HEK293T (cell line): ENCODE data around the gene MBNL2.

Source experiments
- CTCF ChIA-PET: fragments of 350-600 bp; formaldehyde crosslinking; extraction: SDS; loops from one replicate; lab custom pipeline; 2021; ENCODE audit warnings: antibody characterized with exemption, inconsistent platforms; lab: Yijun Ruan, JAX
- POLR2A ChIA-PET: fragments of 350-600 bp; formaldehyde crosslinking; extraction: SDS; loops from one replicate; lab custom pipeline; 2020; ENCODE audit warnings: antibody characterized with exemption, inconsistent platforms; lab: Yijun Ruan, JAX
- DNase-seq: peaks from one replicate; pipeline ENCODE4 v3.0.0; 2012; ENCODE audit warnings: mixed read lengths; ENCODE audit errors: extremely low spot score
- ARNT ChIP-seq: fragments of 450-650 bp; IDR thresholded peaks from 2 replicates; pipeline ENCODE4 v1.6.1; 2017; ENCODE audit warnings: mild to moderate bottlenecking
- BHLHE40 ChIP-seq: fragments of 450-650 bp; IDR thresholded peaks from 2 replicates; pipeline ENCODE4 v1.6.1; 2016; ENCODE audit warnings: mild to moderate bottlenecking, moderate library complexity, borderline replicate concordance
- CTBP1 ChIP-seq: fragments of 450-650 bp; IDR thresholded peaks from 2 replicates; pipeline ENCODE4 v1.6.1; 2016; ENCODE audit warnings: borderline replicate concordance
- ELF4 ChIP-seq: fragments of 450-650 bp; IDR thresholded peaks from 2 replicates; pipeline ENCODE4 v1.6.1; 2017; ENCODE audit warnings: antibody characterized with exemption
- FOXA1 ChIP-seq: fragments of 450-650 bp; IDR thresholded peaks from 2 replicates; pipeline ENCODE4 v1.6.1; 2016; ENCODE audit warnings: mild to moderate bottlenecking
- FOXK2 ChIP-seq: fragments of 450-650 bp; IDR thresholded peaks from 2 replicates; pipeline ENCODE4 v1.6.1; 2016; ENCODE audit warnings: mild to moderate bottlenecking
- FOXM1 ChIP-seq: fragments of 450-650 bp; IDR thresholded peaks from 2 replicates; pipeline ENCODE4 v1.6.1; 2017; ENCODE audit warnings: mild to moderate bottlenecking, borderline replicate concordance
- HDGF ChIP-seq: fragments of 450-650 bp; IDR thresholded peaks from 2 replicates; pipeline ENCODE4 v1.6.1; 2017; ENCODE audit warnings: antibody characterized with exemption, borderline replicate concordance
- L3MBTL2 ChIP-seq: fragments of 450-650 bp; conservative IDR thresholded peaks from 2 replicates; pipeline ENCODE4 v1.6.1; 2016; ENCODE audit warnings: mild to moderate bottlenecking
- LEF1 ChIP-seq: fragments of 450-650 bp; IDR thresholded peaks from 2 replicates; pipeline ENCODE4 v1.6.1; 2017; ENCODE audit warnings: mild to moderate bottlenecking, borderline replicate concordance
- NFRKB ChIP-seq: fragments of 450-650 bp; IDR thresholded peaks from 2 replicates; pipeline ENCODE4 v1.6.1; 2016; ENCODE audit warnings: mild to moderate bottlenecking, moderate library complexity
- PKNOX1 ChIP-seq: fragments of 450-650 bp; IDR thresholded peaks from 2 replicates; pipeline ENCODE4 v1.6.1; 2016
- SP1 ChIP-seq: fragments of 450-650 bp; IDR thresholded peaks from 2 replicates; pipeline ENCODE4 v1.6.1; 2017
- SUZ12 ChIP-seq: fragments of 450-650 bp; IDR thresholded peaks from 2 replicates; pipeline ENCODE4 v1.6.1; 2016; ENCODE audit warnings: mild to moderate bottlenecking
- TARDBP ChIP-seq: fragments of 450-650 bp; IDR thresholded peaks from 2 replicates; pipeline ENCODE4 v1.6.1; 2016
- ZNF384 ChIP-seq: fragments of 450-650 bp; IDR thresholded peaks from 2 replicates; pipeline ENCODE4 v1.6.1; 2016

MBNL2 gene

GRCh38 chr13:97194479-97194878 is 27.7 kb upstream of the MBNL2 start:
- CTCF ChIA-PET = no interaction called here
- DNase-seq = no peak
- TF ChIP-seq FOXM1 = no peak
- TF ChIP-seq CTBP1 = no peak
- TF ChIP-seq FOXA1 = no peak
- no peak for TF ChIP-seq ARNT
- POLR2A ChIA-PET = no interaction called here

DNA sequence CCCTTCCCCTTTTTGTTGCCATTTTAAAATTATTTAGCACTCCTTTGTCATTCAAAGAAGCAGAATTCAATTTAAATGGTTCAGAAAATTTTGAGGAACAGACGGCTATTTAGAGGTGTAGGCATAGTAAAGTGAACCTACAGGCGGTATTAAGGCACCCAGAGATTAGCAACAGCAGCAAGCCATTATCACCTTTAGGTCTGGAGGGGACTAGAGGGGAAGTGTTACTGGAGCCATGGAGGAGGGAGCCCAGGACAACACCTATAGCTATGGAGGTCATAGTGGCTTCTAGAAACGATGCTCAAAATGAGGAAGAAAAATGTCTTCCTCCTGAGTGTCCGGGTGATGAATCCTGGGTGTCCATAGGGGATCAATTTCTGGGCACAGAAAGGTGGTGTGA is 25.8 kb upstream of the MBNL2 start:
- POLR2A ChIA-PET = no interaction called here
- CTCF ChIA-PET = no interaction called here
- TF ChIP-seq HDGF = no peak
- TF ChIP-seq SUZ12 = no peak
- no peak for TF ChIP-seq PKNOX1
- no peak for TF ChIP-seq SP1
- no peak for TF ChIP-seq FOXK2
- no peak for TF ChIP-seq FOXA1
- no peak for DNase-seq

- TF ChIP-seq L3MBTL2 (no peak), PKNOX1 (no peak), SP1 (no peak), LEF1 (no peak), ELF4 (no peak), BHLHE40 (no peak)
- ChIA-PET POLR2A (no interaction called here), CTCF (interaction anchor here (1.1 kb wide), 1 partner anchor 14 kb away, joined by 3 read pairs; no protein-coding TSS in a partner anchor)
- DNase-seq = no peak
Observed at GRCh38 chr13:97198753-97199152, 23.4 kb upstream of the MBNL2 start.

DNA sequence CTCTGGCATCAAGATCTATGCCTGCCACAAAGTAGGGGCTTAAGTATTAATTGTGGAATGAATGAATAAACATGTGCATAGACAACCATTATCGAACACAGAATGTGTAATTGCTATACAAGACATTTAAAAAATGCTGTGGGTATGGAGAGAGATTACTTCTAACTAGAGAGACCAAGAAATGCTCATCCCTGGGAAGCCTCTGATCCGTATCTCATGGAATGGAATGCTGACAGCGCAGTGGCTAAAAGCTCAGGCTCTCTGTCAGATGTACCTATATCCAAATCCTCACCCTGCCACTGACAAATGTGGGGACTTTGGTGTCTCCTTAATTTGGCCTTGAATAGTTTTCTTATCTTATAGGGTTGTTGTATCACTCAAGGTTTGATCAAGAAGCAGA is 22.7 kb upstream of the MBNL2 start:
- no peak for TF ChIP-seq HDGF
- TF ChIP-seq SP1 = no peak
- TF ChIP-seq BHLHE40 = no peak
- no peak for TF ChIP-seq LEF1
- TF ChIP-seq FOXA1 = no peak
- TF ChIP-seq ELF4 = no peak
- no peak for TF ChIP-seq CTBP1
- TF ChIP-seq SUZ12 = no peak
- TF ChIP-seq FOXK2 = no peak
- TF ChIP-seq ARNT = no peak
- ChIA-PET CTCF (interaction anchor here (1.1 kb wide), 1 partner anchor 13 kb away, joined by 3 read pairs; no protein-coding TSS in a partner anchor), POLR2A (no interaction called here)
- no peak for DNase-seq

- ChIA-PET POLR2A (no interaction called here), CTCF (no interaction called here)
- TF ChIP-seq CTBP1 (no peak), FOXA1 (no peak), SUZ12 (no peak), BHLHE40 (no peak), SP1 (no peak), FOXK2 (no peak)
- no peak for DNase-seq
Observed at GRCh38 chr13:97200081-97200942, 21.8 kb upstream of the MBNL2 start.

GRCh38 chr13:97202761-97203160 is 19.4 kb upstream of the MBNL2 start:
- DNase-seq = no peak
- no peak for TF ChIP-seq FOXA1
- no peak for TF ChIP-seq ZNF384
- no peak for TF ChIP-seq LEF1
- no peak for TF ChIP-seq SUZ12
- TF ChIP-seq ARNT = no peak
- no peak for TF ChIP-seq BHLHE40
- no peak for TF ChIP-seq HDGF
- TF ChIP-seq FOXK2 = no peak
- TF ChIP-seq CTBP1 = no peak
- TF ChIP-seq NFRKB = no peak
- TF ChIP-seq PKNOX1 = no peak
- TF ChIP-seq L3MBTL2 = no peak
- TF ChIP-seq SP1 = no peak
- no peak for TF ChIP-seq FOXM1
- TF ChIP-seq TARDBP = no peak
- TF ChIP-seq ELF4 = no peak
- CTCF ChIA-PET = no interaction called here
- POLR2A ChIA-PET = no interaction called here

GRCh38 chr13:97205465-97205864 is 16.7 kb upstream of the MBNL2 start:
- ChIA-PET POLR2A (no interaction called here), CTCF (no interaction called here)
- no peak for DNase-seq
- TF ChIP-seq LEF1 (no peak), FOXK2 (no peak), ARNT (no peak), SP1 (no peak), ZNF384 (no peak)
